ENCODE measurements around the gene WDFY3. TPM values are rescaled to one million over a fixed set of nuclear protein-coding genes. Genes with fewer than 3 reads are reported as not detected.

Gene WDFY3
- total and polyA plus RNA-seq, 2 donors (not counting 1 experiment from before 2014, with no cell fraction given), result 0.05 to 0.36 TPM

GRCh38 chr4:84954982-84955567, 11.4 kb downstream of the WDFY3 start:
- TF ChIP-seq CTCF (IDR thresholded peaks at IDR 0.05) (no peak), EZH2 (IDR thresholded peaks at IDR 0.05; ENCODE audit: borderline replicate concordance, insufficient read depth, low read depth, low read length, poor library complexity, severe bottlenecking) (no peak)
- Mint-ChIP-seq H3K27ac (no peak overlapping the region), H3K4me3 (no peak overlapping the region), H3K27me3 (peaks cover 4% of the 10 kb centered on the region), H3K9me3 (ENCODE audit: insufficient read depth) (no peaks in the 10 kb centered on the region), H3K4me1 (no peaks in the 10 kb centered on the region)
- Histone ChIP-seq H3K27me3 (replicated peaks in 1 of 4; ENCODE audit: control extremely low read depth in 1 of 4, control insufficient read depth in 3 of 4, insufficient read depth in 4 of 4, low read length in 3 of 4) (no peaks in the 10 kb centered on the region), H3K27ac (ENCODE audit: low read length in 2 of 2) (no peak overlapping the region), H4K20me1 (ENCODE audit: control insufficient read depth, insufficient read depth, low read length, poor library complexity, severe bottlenecking) (no peaks in the 10 kb centered on the region), H3K4me2 (replicated peaks; ENCODE audit: low read depth, low read length, poor library complexity, severe bottlenecking) (no peak overlapping the region), H3K9ac (ENCODE audit: low read length) (no peak overlapping the region), H3K4me1 (ENCODE audit: control insufficient read depth in 2 of 2, insufficient read depth in 2 of 2, low read length in 2 of 2) (no peaks in the 10 kb centered on the region), H3K36me3 (replicated peaks in 1 of 2; ENCODE audit: control extremely low read depth in 1 of 2, control insufficient read depth in 1 of 2, extremely low read depth in 1 of 2, insufficient read depth in 2 of 2, low read length in 1 of 2) (no peaks in the 10 kb centered on the region), H3K79me2 (ENCODE audit: control insufficient read depth, insufficient read depth, low read length) (no peaks in the 10 kb centered on the region), H3K9me3 (ENCODE audit: control extremely low read depth in 1 of 3, control insufficient read depth in 2 of 3, insufficient read depth in 1 of 3, low read length in 2 of 3) (no peaks in the 10 kb centered on the region), H2AFZ (ENCODE audit: insufficient read depth, low read depth, low read length, poor library complexity, severe bottlenecking) (no peak overlapping the region), H3K4me3 (ENCODE audit: control extremely low read depth in 1 of 5, extremely low read depth in 1 of 5, insufficient read depth in 1 of 5, low read depth in 2 of 5, low read length in 4 of 5) (no peak overlapping the region)
- DNase-seq (no peak), ATAC-seq (ENCODE audit: low read depth) (no peak)
- ChIA-PET CTCF (interaction anchor here (1.4 kb wide), 1 partner anchor 16 kb away, joined by 4 read pairs; no protein-coding TSS in a partner anchor), POLR2A (no interaction called here)
- 100% methylated on average over 2 of the region's 6 CpGs for WGBS (ENCODE audit: insufficient coverage)
- intact Hi-C loops (cut with micrococcal nuclease), result no loop called here

- no peak for ATAC-seq (ENCODE audit: low read depth)
- intact Hi-C loops (cut with micrococcal nuclease), result no loop called here
- no peaks in the 10 kb centered on the region for H3K79me2 ChIP-seq (ENCODE audit: control insufficient read depth, insufficient read depth, low read length)
- H3K27ac ChIP-seq (ENCODE audit: low read length in 2 of 2), result no peak overlapping the region
- H3K4me3 Mint-ChIP-seq, result no peak overlapping the region
- no peaks in the 10 kb centered on the region for H3K36me3 ChIP-seq (replicated peaks in 1 of 2; ENCODE audit: control extremely low read depth in 1 of 2, control insufficient read depth in 1 of 2, extremely low read depth in 1 of 2, insufficient read depth in 2 of 2, low read length in 1 of 2)
- no peaks in the 10 kb centered on the region for H3K4me1 Mint-ChIP-seq
- no peak overlapping the region for H3K27ac Mint-ChIP-seq
- H3K27me3 ChIP-seq (replicated peaks in 1 of 4; ENCODE audit: control extremely low read depth in 1 of 4, control insufficient read depth in 3 of 4, insufficient read depth in 4 of 4, low read length in 3 of 4), result no peaks in the 10 kb centered on the region
- no peak overlapping the region for H3K9ac ChIP-seq (ENCODE audit: low read length)
- H2AFZ ChIP-seq (ENCODE audit: insufficient read depth, low read depth, low read length, poor library complexity, severe bottlenecking), result no peak overlapping the region
- DNase-seq, result no peak
- no CpG with 5 or more reads among the region's 1 CpG for WGBS (ENCODE audit: insufficient coverage)
- no peaks in the 10 kb centered on the region for H3K4me1 ChIP-seq (ENCODE audit: control insufficient read depth in 2 of 2, insufficient read depth in 2 of 2, low read length in 2 of 2)
- H3K4me3 ChIP-seq (ENCODE audit: control extremely low read depth in 1 of 5, extremely low read depth in 1 of 5, insufficient read depth in 1 of 5, low read depth in 2 of 5, low read length in 4 of 5), result no peak overlapping the region
- peaks cover 6% of the 10 kb centered on the region for H3K27me3 Mint-ChIP-seq
- H3K9me3 Mint-ChIP-seq (ENCODE audit: insufficient read depth), result no peaks in the 10 kb centered on the region
- peaks cover 0 to 1% (median 0%) of the 10 kb centered on the region in 3 donors for H3K9me3 ChIP-seq (ENCODE audit: control extremely low read depth in 1 of 3, control insufficient read depth in 2 of 3, insufficient read depth in 1 of 3, low read length in 2 of 3)
- TF ChIP-seq CTCF (IDR thresholded peaks at IDR 0.05), result no peak
- TF ChIP-seq EZH2 (IDR thresholded peaks at IDR 0.05; ENCODE audit: borderline replicate concordance, insufficient read depth, low read depth, low read length, poor library complexity, severe bottlenecking), result no peak
- H3K4me2 ChIP-seq (replicated peaks; ENCODE audit: low read depth, low read length, poor library complexity, severe bottlenecking), result no peak overlapping the region
- H4K20me1 ChIP-seq (ENCODE audit: control insufficient read depth, insufficient read depth, low read length, poor library complexity, severe bottlenecking), result no peaks in the 10 kb centered on the region
- CTCF ChIA-PET, result no interaction called here
- POLR2A ChIA-PET, result no interaction called here
These were observed 13.7 kb downstream of the WDFY3 start for GRCh38 chr4:84952776-84953175.

Data from B cell (primary cell).